OCI-LY7 (cell line): ENCODE data around the gene RNF20. TPM values are rescaled to one million over a fixed set of nuclear protein-coding genes. Genes with fewer than 3 reads are reported as not detected.
"Not testable (repeated sequence)": the region's sequence is repeated elsewhere in the genome, so short reads cannot be mapped to it uniquely, and the experiment has no call there.

Experiments used
- BruUV-seq: library from RNA; stranded (reverse); fragments of 400-500 nt; replicated peaks from 2 replicates; lab custom pipeline; 2021; lab: Mats Ljungman, UMichigan
- CTCF ChIA-PET: fragments of 300-600 bp; sonication (Branson Sonifier 250); formaldehyde crosslinking; loops from one replicate; lab custom pipeline; 2022; ENCODE audit warnings: antibody characterized with exemption; ENCODE audit not compliant: unreplicated experiment; lab: Charles Lee
- POLR2A ChIA-PET: fragments of 300-600 bp; sonication (Branson Sonifier 250); formaldehyde crosslinking; loops from one replicate; lab custom pipeline; 2022; ENCODE audit warnings: antibody characterized with exemption; lab: Charles Lee
- DNase-seq: peaks from one replicate; pipeline ENCODE4 v3.0.0-alpha.2; 2015; ENCODE audit warnings: low spot score
- H2AFZ ChIP-seq: fragments of 200-600 bp; sonication (generic), shearing (Covaris generic); 2 replicates; pipeline ENCODE4 v1.6.1; 2014; ENCODE audit warnings: mild to moderate bottlenecking, antibody characterized with exemption, low read length, moderate library complexity
- H3K27ac ChIP-seq: fragments of 200-600 bp; sonication (generic); 2 replicates; pipeline ENCODE4 v1.5.1; 2014; ENCODE audit warnings: mixed run types, low read depth, mild to moderate bottlenecking, moderate library complexity, low read length, inconsistent platforms; ENCODE audit not compliant: poor library complexity, severe bottlenecking
- H3K36me3 ChIP-seq: fragments of 200-600 bp; sonication (generic); 2 replicates; pipeline ENCODE4 v1.6.1; 2014; ENCODE audit warnings: mild to moderate bottlenecking, antibody characterized with exemption, low read length, moderate library complexity, mixed read lengths; ENCODE audit not compliant: insufficient read depth
- H3K4me1 ChIP-seq: fragments of 200-600 bp; sonication (generic); 2 replicates; pipeline ENCODE4 v1.5.1; 2014; ENCODE audit warnings: mild to moderate bottlenecking, low read length; ENCODE audit not compliant: insufficient read depth, poor library complexity, severe bottlenecking
- H3K4me2 ChIP-seq: fragments of 200-600 bp; sonication (generic); 2 replicates; pipeline ENCODE4 v1.6.1; 2014; ENCODE audit warnings: mild to moderate bottlenecking, low read length
- H3K4me3 ChIP-seq: fragments of 200-600 bp; sonication (generic); 2 replicates; pipeline ENCODE4 v1.5.1; 2014; ENCODE audit warnings: mild to moderate bottlenecking, low read depth, low read length; ENCODE audit not compliant: poor library complexity, severe bottlenecking
- H3K79me2 ChIP-seq: fragments of 200-600 bp; sonication (generic); 2 replicates; pipeline ENCODE4 v1.6.1; 2016; ENCODE audit warnings: low read depth, mild to moderate bottlenecking, low read length, moderate library complexity, mixed read lengths; ENCODE audit not compliant: insufficient read depth
- H3K9me2 ChIP-seq: fragments of 200-600 bp; sonication (generic); 2 replicates; pipeline ENCODE4 v1.6.1; 2016; ENCODE audit warnings: mild to moderate bottlenecking, low read length, mixed read lengths; ENCODE audit not compliant: insufficient read depth
- H3K9me3 ChIP-seq: fragments of 200-600 bp; sonication (generic); 2 replicates; pipeline ENCODE4 v1.6.1; 2014; ENCODE audit warnings: mild to moderate bottlenecking, mixed run types, low read length, mixed read lengths
- H4K20me1 ChIP-seq: fragments of 200-600 bp; sonication (generic); 2 replicates; pipeline ENCODE4 v1.6.1; 2014; ENCODE audit warnings: mild to moderate bottlenecking, antibody characterized with exemption, low read length, moderate library complexity, mixed read lengths; ENCODE audit not compliant: insufficient read depth
- EZH2phosphoT487 ChIP-seq: fragments of 200-600 bp; sonication (generic); IDR thresholded peaks from 2 replicates; pipeline ENCODE4 v1.6.1; 2018; ENCODE audit warnings: low read depth, borderline replicate concordance, mild to moderate bottlenecking, mixed run types, antibody characterized with exemption, low read length, moderate library complexity, mixed read lengths
- intact Hi-C: fragments of 100-400 bp; cut with micrococcal nuclease; formaldehyde crosslinking; loops from one replicate; pipeline ENCODE4 v1.10.0; 2022; ENCODE audit not compliant: unreplicated experiment
- total RNA-seq, 2 experiments: library from RNA; depleted of rRNA in 1 of 2; stranded (reverse); fragments of >200 nt in 1 of 2; shearing (Covaris generic) in 1 of 2; gene quantifications; 2 replicates each; pipeline ENCODE4 v1.2.3, GENCODE V29; 2014 to 2022
- TF ChIP-seq, protein P1 (sequence below): fragments of 200-600 bp; sonication (generic); conservative IDR thresholded peaks from 2 replicates; pipeline ENCODE4 v1.5.1; 2014; ENCODE audit warnings: mild to moderate bottlenecking, antibody characterized with exemption, low read length, moderate library complexity, mixed read lengths

Gene RNF20
- total RNA-seq, 2 experiments from 2014 or later, result 13.5 to 43.5 TPM

- BruUV-seq, result no TSS peak
- no peak overlapping the region for H3K4me2 ChIP-seq
- H3K79me2 ChIP-seq, result peaks cover 9% of the 10 kb centered on the region; the same call in 1 of the 2 replicates
- H4K20me1 ChIP-seq, result peaks cover 6% of the 10 kb centered on the region; the same call in 1 of the 2 replicates
- POLR2A ChIA-PET, result no interaction called here
- H3K4me1 ChIP-seq, result peaks cover 6% of the 10 kb centered on the region
- H2AFZ ChIP-seq, result no peak overlapping the region
- no peaks in the 10 kb centered on the region for H3K9me3 ChIP-seq
- no peak overlapping the region for H3K4me3 ChIP-seq
- no peak overlapping the region for H3K27ac ChIP-seq
- no peak for TF ChIP-seq EZH2phosphoT487
- TF ChIP-seq, protein P1, sequence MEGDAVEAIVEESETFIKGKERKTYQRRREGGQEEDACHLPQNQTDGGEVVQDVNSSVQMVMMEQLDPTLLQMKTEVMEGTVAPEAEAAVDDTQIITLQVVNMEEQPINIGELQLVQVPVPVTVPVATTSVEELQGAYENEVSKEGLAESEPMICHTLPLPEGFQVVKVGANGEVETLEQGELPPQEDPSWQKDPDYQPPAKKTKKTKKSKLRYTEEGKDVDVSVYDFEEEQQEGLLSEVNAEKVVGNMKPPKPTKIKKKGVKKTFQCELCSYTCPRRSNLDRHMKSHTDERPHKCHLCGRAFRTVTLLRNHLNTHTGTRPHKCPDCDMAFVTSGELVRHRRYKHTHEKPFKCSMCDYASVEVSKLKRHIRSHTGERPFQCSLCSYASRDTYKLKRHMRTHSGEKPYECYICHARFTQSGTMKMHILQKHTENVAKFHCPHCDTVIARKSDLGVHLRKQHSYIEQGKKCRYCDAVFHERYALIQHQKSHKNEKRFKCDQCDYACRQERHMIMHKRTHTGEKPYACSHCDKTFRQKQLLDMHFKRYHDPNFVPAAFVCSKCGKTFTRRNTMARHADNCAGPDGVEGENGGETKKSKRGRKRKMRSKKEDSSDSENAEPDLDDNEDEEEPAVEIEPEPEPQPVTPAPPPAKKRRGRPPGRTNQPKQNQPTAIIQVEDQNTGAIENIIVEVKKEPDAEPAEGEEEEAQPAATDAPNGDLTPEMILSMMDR, result no peak
- intact Hi-C loops, result no loop called here
- no peak for DNase-seq
- peaks cover 91% of the 10 kb centered on the region for H3K36me3 ChIP-seq
- CTCF ChIA-PET, result no interaction called here
- no peaks in the 10 kb centered on the region for H3K9me2 ChIP-seq
Observed at GRCh38 chr9:101540069-101540468, 6.4 kb downstream of the RNF20 start.

DNA sequence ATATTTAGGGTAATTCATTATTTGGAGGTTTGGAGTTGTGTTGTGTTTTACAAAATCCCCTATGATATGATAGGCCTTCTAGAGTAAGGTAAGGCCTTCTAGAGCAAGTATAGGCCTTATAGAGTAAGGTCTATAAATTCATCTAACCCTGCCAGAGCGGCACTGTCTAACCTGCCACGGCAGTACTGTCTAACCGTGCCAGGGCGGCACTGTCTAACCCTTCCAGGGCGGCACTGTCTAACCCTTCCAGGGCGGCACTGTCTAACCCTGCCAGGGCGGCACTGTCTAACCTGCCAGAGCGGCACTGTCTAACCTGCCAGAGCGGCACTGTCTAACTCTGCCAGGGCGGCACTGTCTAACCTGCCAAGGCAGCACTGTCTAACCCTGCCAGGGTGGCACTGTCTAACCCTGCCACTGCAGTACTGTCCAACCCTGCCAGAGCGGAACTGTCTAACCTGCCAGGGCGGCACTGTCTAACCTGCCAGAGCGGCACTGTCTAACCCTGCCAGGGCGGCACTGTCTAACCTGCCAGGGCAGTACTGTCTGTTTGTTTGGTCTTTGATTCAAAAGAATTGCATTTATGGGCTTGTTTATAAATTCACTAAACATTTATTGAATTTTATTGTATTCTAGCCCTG, 9.6 kb downstream of the RNF20 start:
- no peak for DNase-seq
- H3K4me2 ChIP-seq, result no peak overlapping the region
- TF ChIP-seq EZH2phosphoT487, result no peak
- H3K79me2 ChIP-seq, result no peaks in the 10 kb centered on the region
- BruUV-seq, result no TSS peak
- peaks cover 91% of the 10 kb centered on the region for H3K36me3 ChIP-seq
- H4K20me1 ChIP-seq, result no peaks in the 10 kb centered on the region
- no peak overlapping the region for H3K4me3 ChIP-seq
- no peaks in the 10 kb centered on the region for H3K4me1 ChIP-seq
- no peaks in the 10 kb centered on the region for H3K9me2 ChIP-seq
- no peaks in the 10 kb centered on the region for H3K9me3 ChIP-seq
- H2AFZ ChIP-seq, result no peak overlapping the region
- ChIA-PET CTCF (no interaction called here), POLR2A (no interaction called here)
- H3K27ac ChIP-seq, result no peak overlapping the region
- intact Hi-C loops, result no loop called here

DNA sequence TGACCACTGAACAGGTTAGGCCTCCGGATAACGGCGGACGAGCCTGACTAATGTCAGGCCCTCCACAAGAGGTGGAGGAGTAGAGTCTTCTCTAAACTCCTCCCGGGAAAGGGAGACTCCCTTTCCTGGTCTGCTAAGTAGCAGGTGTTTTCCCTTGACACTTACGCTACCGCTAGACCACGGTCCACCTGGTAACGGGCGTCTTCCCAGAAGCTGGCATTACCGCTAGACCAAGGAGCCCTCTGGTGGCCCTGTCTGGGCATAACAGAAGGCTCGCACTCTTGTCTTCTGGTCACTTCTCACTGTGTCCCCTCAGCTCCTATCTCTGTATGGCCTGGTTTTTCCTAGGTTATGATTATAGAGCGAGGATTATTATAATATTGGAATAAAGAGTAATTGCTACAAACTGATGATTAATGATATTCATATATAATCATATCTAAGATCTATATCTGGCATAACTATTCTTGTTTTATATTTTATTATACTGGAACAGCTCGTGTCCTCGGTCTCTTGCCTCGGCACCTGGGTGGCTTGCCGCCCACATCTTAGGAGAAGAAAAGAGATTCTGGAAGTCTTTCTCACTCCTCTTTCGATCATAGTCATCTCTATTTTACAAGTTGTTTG, 15.9 kb downstream of the RNF20 start:
- intact Hi-C loops, H3K4me3 ChIP-seq, CTCF ChIA-PET, DNase-seq, H3K4me2 ChIP-seq, H3K9me3 ChIP-seq, H4K20me1 ChIP-seq, H3K27ac ChIP-seq, H2AFZ ChIP-seq, H3K4me1 ChIP-seq, BruUV-seq, H3K9me2 ChIP-seq, H3K79me2 ChIP-seq, POLR2A ChIA-PET: not testable (repeated sequence)
- H3K36me3 ChIP-seq, result peaks cover 95% of the 10 kb centered on the region
